Mesothelial cell of epicardium (in vitro differentiated cells): ENCODE data around the gene E2F3. TPM values are rescaled to one million over a fixed set of nuclear protein-coding genes. Genes with fewer than 3 reads are reported as not detected.

ENCODE experiments used
- DNase-seq, 2 experiments: peaks; one replicate each; pipeline ENCODE4 v3.0.0; 2021; ENCODE audit warnings: low spot score in 2 of 2; ENCODE audit not compliant: unreplicated experiment in 2 of 2
- H3K27ac Mint-ChIP-seq: 2 replicates; pipeline ENCODE4 v1.8.0; 2021; ENCODE audit warnings: mixed read lengths
- H3K27me3 Mint-ChIP-seq: 2 replicates; pipeline ENCODE4 v1.8.0; 2021; ENCODE audit warnings: low read depth, mixed read lengths
- H3K36me3 Mint-ChIP-seq: 2 replicates; pipeline ENCODE4 v1.8.0; 2021; ENCODE audit warnings: mixed read lengths
- H3K4me1 Mint-ChIP-seq: 2 replicates; pipeline ENCODE4 v1.8.0; 2021; ENCODE audit warnings: mixed read lengths
- H3K4me3 Mint-ChIP-seq: 2 replicates; pipeline ENCODE4 v1.8.0; 2021; ENCODE audit warnings: mild to moderate bottlenecking, moderate library complexity, mixed read lengths
- H3K9me3 Mint-ChIP-seq: 2 replicates; pipeline ENCODE4 v1.8.0; 2021; ENCODE audit warnings: mixed read lengths
- total RNA-seq: library from RNA; stranded (reverse); gene quantifications from 3 replicates; pipeline ENCODE4 v1.2.1, GENCODE V29; 2021
- TF ChIP-seq, protein P1 (sequence below): fragments of 200-600 bp; sonication (generic); IDR thresholded peaks from one replicate; pipeline ENCODE4 v1.5.0; 2021; ENCODE audit warnings: antibody characterized with exemption; ENCODE audit not compliant: unreplicated experiment

Gene E2F3
- 24.2 to 24.7 TPM (median 24.4 TPM) in 3 replicates for total RNA-seq

DNA sequence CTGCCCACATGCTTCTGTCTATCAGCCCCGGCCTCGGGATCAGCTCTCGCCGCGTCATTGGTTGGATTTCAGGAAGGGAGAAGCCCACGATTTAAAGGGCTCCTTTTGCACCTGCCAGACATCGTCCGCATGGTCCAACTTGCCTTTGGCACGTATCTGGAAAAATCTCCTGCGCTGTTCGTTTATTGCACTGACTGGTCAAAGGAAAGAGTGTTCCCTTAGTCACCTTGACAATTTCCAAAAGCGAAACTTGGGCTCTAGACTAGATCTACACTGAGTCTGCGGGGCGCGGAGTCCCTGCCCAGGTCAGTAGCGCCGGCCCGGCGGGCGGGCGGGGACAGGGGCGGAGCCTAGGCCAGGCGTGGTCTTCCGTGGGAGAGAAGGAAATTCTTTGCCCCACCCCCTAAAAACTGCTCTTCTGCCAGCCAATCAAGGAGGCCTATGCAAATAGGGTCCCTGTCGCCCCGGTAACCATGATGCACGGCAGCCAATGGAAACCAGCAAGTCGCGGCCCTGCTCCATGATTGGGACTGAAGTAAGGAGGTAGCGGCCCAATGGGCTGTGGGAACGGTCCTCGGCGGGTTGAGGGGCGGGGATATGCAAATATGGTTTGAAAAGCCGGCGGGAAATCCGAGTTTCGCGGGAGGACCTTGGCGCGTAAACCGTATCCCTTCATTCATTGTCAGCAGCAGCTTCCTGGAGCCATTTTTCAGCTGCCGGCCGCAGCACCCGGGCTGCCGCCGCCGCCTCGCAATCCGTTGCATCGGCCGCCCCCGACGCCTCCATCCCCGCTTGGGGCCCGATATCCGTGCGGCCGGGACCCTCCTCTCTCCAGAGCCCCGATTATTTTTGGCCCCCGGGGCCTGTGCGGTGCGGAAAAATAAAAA lies at the start of gene E2F3:
Gene E2F3, plus strand, starts transcription at position 675 of the 887 bp plus-strand sequence. CDS start 354 bp downstream, outside the sequence.
- peaks cover 11% of the 10 kb centered on the region for H3K27me3 Mint-ChIP-seq
- H3K9me3 Mint-ChIP-seq, result no peaks in the 10 kb centered on the region
- DNase-seq, result peak; percentile 98 to 99
- peak within 1 kb of the TSS; percentile 98 for H3K4me3 Mint-ChIP-seq
- TF ChIP-seq, protein P1, sequence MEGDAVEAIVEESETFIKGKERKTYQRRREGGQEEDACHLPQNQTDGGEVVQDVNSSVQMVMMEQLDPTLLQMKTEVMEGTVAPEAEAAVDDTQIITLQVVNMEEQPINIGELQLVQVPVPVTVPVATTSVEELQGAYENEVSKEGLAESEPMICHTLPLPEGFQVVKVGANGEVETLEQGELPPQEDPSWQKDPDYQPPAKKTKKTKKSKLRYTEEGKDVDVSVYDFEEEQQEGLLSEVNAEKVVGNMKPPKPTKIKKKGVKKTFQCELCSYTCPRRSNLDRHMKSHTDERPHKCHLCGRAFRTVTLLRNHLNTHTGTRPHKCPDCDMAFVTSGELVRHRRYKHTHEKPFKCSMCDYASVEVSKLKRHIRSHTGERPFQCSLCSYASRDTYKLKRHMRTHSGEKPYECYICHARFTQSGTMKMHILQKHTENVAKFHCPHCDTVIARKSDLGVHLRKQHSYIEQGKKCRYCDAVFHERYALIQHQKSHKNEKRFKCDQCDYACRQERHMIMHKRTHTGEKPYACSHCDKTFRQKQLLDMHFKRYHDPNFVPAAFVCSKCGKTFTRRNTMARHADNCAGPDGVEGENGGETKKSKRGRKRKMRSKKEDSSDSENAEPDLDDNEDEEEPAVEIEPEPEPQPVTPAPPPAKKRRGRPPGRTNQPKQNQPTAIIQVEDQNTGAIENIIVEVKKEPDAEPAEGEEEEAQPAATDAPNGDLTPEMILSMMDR, result no peak
- H3K4me1 Mint-ChIP-seq, result peaks cover 17% of the 10 kb centered on the region
- H3K36me3 Mint-ChIP-seq, result peaks cover 3% of the 10 kb centered on the region
- peak within 1 kb of the TSS; percentile 98 for H3K27ac Mint-ChIP-seq

DNA sequence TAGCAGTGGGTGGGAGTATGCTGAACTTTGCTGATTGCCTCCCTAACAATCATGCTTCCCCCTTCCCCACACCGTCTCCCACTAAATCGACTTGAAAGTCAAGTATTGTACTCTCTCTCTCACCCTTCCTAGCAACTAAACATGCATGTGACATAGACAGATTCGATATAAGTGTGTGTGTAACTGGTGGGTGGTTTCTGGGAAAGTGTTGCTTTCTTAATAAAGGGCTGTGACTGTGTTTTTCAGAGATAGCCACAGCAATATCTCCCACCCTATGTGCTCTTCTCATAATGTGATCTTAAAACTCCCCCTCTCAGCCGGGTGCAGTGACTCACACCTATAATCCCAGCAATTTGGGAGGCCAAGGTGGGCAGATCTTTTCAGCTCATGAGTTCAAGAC lies 49.3 kb upstream of the E2F3 start:
- H3K4me3 Mint-ChIP-seq, result no peak overlapping the region
- H3K9me3 Mint-ChIP-seq, result peaks cover 4% of the 10 kb centered on the region
- TF ChIP-seq, protein P1, result no peak
- peaks cover 3% of the 10 kb centered on the region for H3K4me1 Mint-ChIP-seq
- no peak for DNase-seq
- H3K27me3 Mint-ChIP-seq, result no peaks in the 10 kb centered on the region
- H3K27ac Mint-ChIP-seq, result no peak overlapping the region
- no peaks in the 10 kb centered on the region for H3K36me3 Mint-ChIP-seq

DNA sequence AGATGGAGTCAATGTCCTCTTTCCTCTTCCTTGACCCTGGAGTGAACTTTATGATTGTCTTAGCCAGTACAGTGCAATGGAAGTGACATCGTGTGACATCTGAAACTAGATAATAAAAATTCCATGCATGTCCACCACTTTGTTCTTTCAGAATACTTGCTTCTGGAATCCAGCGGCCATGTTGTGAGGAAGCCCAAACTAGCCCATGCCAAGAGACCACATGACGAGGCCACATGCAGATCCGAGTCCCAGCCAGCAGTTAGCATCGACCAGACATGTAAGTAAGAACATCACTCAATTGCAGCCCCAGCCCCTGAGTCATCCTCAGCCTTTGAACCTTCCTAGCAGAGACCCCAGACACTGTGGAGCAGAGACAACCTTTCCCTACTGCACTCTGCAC lies 48.5 kb upstream of the E2F3 start:
- Mint-ChIP-seq H3K4me3 (no peak overlapping the region), H3K36me3 (no peaks in the 10 kb centered on the region), H3K27ac (no peak overlapping the region), H3K4me1 (peaks cover 3% of the 10 kb centered on the region), H3K9me3 (peaks cover 8% of the 10 kb centered on the region), H3K27me3 (peaks cover 2% of the 10 kb centered on the region)
- DNase-seq, result no peak
- TF ChIP-seq, protein P1, result no peak

DNA sequence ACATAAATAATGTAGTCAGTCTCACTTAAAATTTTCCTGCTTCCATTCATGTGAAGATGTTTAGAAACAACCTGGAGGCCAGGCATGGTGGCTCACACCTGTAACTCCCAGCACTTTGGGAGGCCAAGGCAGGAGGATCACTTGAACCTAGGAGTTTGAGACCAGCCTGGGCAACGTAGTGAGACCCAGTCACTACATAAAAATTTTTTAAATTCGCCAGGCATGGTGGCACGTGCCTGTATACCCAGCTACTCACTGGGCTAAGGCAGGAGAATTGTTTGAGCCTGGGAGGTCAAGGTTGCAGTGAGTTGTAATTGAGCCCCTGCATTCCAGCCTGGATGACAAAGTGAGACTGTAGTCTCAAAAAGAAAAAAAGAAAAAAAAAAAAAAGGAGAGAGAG lies 47.3 kb upstream of the E2F3 start:
- Mint-ChIP-seq H3K36me3 (no peaks in the 10 kb centered on the region), H3K27ac (no peak overlapping the region), H3K4me1 (peaks cover 3% of the 10 kb centered on the region), H3K4me3 (no peak overlapping the region), H3K9me3 (peaks cover 12% of the 10 kb centered on the region), H3K27me3 (peaks cover 2% of the 10 kb centered on the region)
- no peak for DNase-seq
- TF ChIP-seq, protein P1, result no peak

DNA sequence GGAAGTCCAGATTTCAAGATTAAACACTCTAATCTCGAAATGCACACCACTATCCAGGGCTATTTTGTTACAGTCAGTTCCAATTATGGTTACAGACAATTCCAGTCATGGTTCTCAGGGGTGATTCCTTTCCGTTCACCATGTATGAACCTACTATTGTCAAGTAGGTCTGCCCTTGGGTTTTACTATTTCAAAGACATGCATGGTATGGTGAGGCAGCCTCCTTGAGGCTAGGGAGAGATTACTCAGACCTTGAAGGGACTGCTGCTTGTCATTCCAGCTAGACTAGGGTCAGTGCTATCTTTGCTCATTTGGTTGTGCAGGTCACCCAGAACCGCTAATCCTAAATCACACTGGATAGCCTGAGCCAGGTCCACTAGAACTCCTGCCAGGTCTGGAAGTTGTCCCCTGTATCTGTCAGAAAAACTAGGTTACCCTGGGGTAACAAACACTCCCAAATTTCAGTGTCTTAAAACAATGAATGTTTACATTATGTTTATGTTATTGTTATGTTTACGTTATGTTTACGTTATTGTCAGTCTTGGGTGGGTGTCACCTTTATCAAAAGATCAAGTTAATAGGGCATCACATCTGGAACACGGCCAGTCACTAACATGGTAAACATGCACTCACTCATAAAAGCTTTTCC lies 41.1 kb upstream of the E2F3 start:
- Mint-ChIP-seq H3K36me3 (no peaks in the 10 kb centered on the region), H3K27ac (no peak overlapping the region), H3K4me1 (no peaks in the 10 kb centered on the region), H3K4me3 (no peak overlapping the region), H3K9me3 (peaks cover 8% of the 10 kb centered on the region), H3K27me3 (peaks cover 5% of the 10 kb centered on the region)
- DNase-seq, result no peak
- TF ChIP-seq, protein P1, result no peak
